Measurements from ENCODE around the gene USP6NL.

The USP6NL gene

GRCh38 chr10:11473128-11473760 lies 138.2 kb downstream of the USP6NL start:
- DNase-seq: peak; percentile 11

- peak; percentile 38 for DNase-seq
Observed at GRCh38 chr10:11472158-11472753, 139.2 kb downstream of the USP6NL start.

- no peak for DNase-seq
Observed at GRCh38 chr10:11469575-11470391, 141.7 kb downstream of the USP6NL start.

DNA sequence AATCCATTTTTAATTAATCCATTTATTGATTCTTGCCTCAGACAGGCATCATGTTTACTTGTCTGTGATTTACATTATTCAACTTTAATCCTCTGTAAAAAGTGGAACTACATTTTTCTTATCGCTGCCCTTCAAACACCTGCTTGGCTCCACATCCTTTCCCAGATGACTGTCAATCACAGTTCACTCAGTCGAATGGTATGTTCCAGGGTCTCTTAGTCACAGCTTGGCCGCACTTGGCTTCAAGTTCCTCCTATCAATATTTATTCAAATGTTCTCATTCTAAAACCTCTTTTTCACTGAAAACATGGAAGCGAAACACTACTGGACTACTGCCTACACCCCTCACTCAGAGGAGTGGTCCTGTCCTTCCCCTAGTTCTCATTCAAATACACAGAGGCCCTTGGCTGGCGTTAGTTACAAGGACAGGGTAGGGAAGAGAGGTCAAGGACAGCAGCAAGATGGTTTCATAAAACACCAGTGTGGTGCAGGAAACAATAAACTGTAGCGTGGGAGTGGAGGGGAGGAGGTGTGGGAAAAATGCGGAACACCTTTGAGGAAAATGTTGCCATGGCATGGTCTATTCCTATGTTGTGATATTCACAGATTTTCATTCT lies 143.2 kb downstream of the USP6NL start:
- DNase-seq: peak; percentile 6

- DNase-seq: no peak
Observed at GRCh38 chr10:11465406-11465805, 146.0 kb downstream of the USP6NL start.

GRCh38 chr10:11463111-11463510 lies 148.3 kb downstream of the USP6NL start:
- DNase-seq: no peak

- no peak for DNase-seq
Observed at GRCh38 chr10:11462071-11462470, 149.4 kb downstream of the USP6NL start.

- DNase-seq: no peak
Observed at GRCh38 chr10:11457336-11457735, 154.1 kb downstream of the USP6NL start.

- DNase-seq: no peak
Observed at GRCh38 chr10:11454958-11455566, 156.4 kb downstream of the USP6NL start.

DNA sequence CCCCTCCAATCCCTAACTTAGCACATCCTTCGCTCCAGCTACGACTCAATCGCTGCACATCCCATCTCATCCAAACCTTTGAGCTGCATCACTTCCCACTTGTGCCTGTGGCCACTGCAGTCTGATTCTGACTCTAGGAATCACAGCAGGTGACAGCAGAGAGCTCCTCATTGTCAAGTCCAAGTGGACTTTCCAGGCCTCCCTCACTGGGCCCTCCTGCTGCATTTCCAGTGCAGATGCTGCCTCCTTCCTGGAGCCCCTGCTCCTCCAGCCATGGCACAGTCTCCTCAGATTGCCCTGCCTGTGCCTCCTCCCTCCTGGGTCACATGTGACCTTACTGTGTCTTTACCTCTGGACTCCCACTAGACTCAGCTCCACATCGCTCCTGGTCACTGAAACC lies 157.3 kb downstream of the USP6NL start:
- no peak for DNase-seq

- no peak for DNase-seq
Observed at GRCh38 chr10:11451640-11452260, 159.7 kb downstream of the USP6NL start.

- no peak for DNase-seq
Observed at GRCh38 chr10:11450427-11450826, 161.0 kb downstream of the USP6NL start.

DNA sequence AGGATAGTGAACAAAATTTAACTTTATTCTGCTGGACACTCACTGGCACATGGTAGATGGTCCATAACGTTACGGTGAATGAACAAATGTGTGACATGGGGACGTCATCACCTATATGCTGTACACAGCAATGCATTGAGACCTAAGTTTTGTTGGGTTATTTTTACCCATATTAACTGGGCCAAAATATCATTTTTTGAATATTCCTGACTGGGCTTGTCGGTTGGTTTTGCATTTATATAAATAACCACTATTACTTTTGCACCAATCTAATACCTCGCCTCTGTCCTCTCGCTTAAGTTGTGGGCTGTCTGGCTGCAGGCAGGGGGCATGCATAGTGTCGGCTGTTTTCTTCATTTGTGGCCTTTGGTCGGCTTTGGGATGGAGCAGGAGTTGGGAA lies 161.7 kb downstream of the USP6NL start:
- DNase-seq: no peak

DNA sequence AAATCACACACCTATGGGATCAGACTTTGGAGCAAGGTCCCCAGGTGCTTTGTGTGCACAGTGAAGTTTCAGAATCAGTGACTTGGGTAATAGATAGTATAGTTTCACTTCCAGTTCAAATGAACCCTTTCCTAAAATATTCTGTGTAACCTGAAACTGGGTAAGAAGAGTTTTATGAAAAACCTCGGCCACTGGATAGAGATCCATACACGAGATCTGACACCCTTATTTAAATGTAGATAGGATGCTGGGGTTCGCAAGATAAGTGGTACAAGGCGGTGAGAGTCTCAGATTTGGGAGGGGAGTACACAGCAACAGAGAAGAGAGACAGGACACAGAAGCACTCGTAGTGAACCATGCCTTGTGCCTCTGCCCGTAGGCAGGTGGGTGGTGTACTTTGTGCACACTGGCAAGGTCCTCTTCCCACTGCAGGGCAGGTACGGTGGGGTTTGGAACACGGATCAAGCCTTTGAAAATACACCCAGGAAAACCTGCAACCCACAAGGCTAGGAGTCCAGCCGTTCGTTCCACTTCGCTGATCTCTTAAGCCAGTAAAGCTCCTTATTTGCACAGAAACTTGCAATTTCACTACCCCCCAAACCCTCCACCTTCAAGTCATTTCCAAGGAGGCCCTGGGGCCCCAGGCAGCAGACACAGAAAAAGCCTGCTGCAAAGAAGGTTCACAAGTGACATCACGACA lies 162.8 kb downstream of the USP6NL start:
- DNase-seq: no peak

- DNase-seq: no peak
Observed at GRCh38 chr10:11448190-11448544, 163.3 kb downstream of the USP6NL start.

DNA sequence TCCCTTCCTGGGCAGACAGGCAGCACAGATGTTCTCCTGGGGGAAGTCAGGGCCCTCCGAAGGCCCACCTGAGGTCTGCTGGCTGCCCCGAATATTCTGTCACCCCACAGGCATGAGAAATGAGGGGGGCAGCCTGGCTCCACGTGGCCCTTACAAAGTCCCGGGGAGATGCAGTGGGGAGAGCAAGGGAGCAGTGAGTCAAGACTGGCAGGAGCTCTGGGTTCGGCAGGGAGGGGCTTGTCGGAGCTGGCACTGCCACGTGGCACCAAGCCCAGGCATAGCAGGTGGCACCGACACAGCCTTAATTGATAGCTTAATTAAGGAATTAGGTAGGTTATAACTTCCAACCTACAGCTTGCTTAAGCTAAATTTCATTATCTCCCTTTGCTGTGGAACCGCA lies 163.9 kb downstream of the USP6NL start:
- no peak for DNase-seq

GRCh38 chr10:11446864-11447263 lies 164.6 kb downstream of the USP6NL start:
- DNase-seq: no peak

DNA sequence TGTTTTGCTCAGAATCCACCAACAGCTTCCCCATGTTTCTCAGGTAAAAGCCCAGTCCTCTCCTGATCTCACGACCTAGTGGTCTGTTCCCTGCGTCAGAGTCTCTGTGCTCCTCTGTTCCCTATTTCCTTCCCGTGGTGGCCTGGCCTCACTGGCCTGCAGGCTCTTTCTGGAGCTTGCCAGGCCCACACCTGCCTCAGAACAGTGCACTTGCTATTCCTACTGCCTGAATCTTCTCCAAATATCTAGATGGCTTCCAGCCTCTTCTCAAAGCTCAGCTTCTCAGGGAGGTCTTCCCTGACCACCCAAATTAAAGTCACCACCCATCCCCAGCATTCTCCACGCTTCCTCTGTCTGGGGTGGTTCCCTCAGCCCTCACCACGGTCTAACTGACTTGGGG lies 165.3 kb downstream of the USP6NL start:
- DNase-seq: no peak

DNA sequence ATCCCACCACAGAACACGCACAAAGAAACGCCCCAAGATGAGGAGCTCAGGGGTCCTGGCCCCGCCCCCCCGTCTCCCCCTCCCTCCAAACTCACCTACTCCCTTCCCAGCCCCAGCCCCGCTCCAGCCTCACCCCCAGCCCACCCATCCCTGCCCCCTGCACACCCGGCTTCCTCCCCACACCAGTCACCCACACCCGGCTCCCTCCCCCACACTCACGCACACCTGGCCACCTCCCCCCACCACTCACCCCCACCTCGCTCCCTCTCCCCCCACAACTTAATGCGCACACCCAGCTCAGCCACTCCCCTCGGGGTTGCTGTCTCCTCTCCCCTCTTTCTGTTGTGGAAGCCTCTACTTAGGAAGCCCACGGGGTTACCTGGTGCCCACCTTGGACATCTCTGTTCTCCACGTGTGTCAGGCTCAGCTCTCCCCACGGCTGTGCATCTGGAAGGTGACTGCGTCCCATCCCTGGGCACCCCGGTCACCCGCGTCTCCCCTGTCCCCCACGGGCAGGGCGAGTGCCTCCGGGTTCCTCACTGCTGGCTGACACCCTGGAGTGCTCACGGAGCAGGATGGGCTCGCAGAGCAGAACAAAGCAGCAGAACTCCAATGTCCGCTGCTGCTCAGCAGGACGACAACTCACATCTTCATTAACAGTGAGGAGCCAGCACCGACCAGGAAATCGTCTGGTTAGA lies 166.8 kb downstream of the USP6NL start:
- no peak for DNase-seq

- no peak for DNase-seq
Observed at GRCh38 chr10:11444155-11444530, 167.3 kb downstream of the USP6NL start.

GRCh38 chr10:11443468-11444154 lies 167.8 kb downstream of the USP6NL start:
- no peak for DNase-seq
